Activated CD4-positive, alpha-beta T cell treated with anti-CD3 and anti-CD28 coated beads for 4 hours (primary cell): ENCODE data around the gene GAS7.

Source experiments
- DNase-seq, 2 donors: peaks; one replicate each; pipeline ENCODE4 v3.0.0-alpha.2; 2020

The GAS7 gene

DNA sequence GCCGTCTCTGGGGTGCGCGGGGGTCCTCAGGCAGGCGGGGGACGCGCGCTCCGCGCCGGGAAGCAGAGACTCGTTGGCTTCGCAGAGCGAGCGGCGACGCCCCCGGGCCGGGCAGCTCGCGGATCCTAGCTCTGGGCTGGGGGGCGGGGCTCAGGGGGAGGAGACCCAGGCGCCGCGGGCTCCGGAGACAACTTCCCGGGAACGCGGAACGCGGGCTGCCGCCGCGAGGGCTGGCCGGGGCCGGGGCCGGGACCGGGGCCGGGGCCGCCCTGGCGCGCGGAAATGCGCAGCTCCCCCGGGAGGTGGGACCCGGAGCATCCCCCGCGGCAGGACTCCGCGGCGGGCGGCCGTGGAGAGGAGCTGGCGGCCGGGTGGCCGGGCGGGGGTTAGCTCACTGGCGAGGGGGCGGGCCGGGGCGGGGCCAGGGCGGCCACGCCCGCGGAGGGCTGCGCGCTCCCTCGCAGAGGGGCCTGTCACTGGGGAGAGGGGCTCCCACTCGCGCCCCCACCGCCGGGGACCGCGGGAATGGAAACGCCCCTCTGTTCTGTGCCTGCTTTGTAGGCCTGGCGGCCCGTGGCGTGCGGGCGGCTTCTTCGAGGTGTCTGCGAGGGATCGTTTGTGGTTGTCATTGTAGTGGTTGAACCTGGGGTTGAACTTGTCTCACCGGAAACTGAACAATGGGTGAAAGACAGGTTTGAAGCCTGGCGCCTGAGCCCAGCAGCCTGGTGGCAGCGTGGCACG lies at the start of gene GAS7:
Gene GAS7, minus strand, starts transcription at position 98 of the 741 bp plus-strand sequence.
- DNase-seq = peak; percentile 7 to 13

DNA sequence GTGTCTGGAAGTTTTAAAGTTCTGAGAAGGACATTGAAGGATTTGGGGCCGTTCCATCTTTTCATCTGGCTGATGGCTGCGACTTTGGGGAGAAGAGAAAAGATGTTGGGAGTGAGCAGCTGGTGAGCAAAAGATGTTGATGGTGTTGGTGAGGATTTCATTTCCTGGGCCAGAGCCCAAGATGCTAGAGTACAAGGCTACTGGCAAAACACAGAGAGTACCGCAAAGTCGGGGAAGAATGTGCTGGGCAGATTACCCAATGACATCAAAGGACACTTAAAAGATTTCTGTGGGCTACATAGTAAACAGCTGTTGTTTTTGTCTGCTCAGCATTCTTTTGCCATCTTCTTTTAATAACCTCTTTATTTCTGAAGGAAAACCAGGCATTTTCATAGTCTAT lies 49.4 kb upstream of the GAS7 start:
- no peak for DNase-seq

GRCh38 chr17:10243883-10244844 lies 45.8 kb upstream of the GAS7 start:
- no peak for DNase-seq

DNA sequence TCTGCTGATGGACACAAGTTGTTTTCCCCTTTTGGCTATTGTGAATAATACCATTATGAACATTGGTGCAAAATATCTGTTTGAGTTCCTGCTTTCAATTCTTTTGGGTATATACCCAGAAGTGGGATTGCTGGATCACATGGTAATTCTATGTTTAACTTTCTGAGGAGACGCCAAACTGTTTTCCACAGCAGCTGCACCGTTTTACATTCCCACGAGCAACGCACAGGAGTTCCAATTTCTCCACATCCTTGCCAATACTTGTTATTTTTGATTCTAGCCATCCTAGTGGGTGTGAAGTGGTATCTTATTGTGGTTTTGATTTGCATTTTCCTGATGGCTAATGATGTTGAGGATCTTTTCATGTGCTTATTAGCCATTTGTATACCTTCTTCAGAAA lies 43.4 kb upstream of the GAS7 start:
- no peak for DNase-seq

- no peak for DNase-seq
Observed at GRCh38 chr17:10238661-10239060, 40.3 kb upstream of the GAS7 start.

DNA sequence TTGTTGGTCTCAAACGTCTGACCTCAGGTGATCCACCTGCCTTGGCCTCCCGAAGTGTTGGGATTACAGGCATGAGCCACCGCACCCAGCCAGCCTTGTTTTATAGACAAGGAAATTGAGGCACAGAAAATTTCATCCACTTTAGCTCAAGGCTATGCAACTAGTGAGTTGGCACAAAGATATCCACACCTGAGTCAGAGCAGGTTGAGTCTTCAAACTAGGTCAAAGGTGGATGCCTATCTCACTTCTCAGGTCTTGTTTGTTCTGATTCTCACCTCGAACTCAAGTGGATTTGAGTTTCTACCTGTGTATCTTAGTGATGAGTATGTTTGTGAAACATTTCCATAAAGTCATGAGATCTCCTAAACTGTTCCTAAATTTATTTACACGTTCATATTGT lies 35.6 kb upstream of the GAS7 start:
- no peak for DNase-seq

DNA sequence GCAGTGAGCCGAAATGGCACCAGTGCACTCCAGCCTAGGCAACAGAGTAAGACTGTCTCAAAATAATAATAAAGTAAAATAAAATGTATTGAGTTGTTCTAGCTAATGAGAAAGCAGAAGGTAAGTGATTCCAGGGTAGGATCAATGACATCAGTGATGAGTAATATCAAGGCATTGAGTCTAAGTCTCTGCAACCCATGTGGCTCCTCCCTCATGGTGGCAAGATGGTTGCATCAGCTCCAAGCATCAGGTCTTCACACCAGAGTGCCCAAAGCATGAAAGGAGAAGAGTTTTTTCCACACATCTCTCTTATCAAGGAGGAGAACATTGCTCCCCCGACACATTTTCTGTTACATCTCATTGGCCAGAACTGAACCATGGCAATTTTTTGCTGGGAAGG lies 34.8 kb upstream of the GAS7 start:
- no peak for DNase-seq

- DNase-seq = no peak
Observed at GRCh38 chr17:10229181-10229580, 30.8 kb upstream of the GAS7 start.

- peak; percentile 8 to 30 for DNase-seq
Observed at GRCh38 chr17:10226930-10227695, 28.7 kb upstream of the GAS7 start.

DNA sequence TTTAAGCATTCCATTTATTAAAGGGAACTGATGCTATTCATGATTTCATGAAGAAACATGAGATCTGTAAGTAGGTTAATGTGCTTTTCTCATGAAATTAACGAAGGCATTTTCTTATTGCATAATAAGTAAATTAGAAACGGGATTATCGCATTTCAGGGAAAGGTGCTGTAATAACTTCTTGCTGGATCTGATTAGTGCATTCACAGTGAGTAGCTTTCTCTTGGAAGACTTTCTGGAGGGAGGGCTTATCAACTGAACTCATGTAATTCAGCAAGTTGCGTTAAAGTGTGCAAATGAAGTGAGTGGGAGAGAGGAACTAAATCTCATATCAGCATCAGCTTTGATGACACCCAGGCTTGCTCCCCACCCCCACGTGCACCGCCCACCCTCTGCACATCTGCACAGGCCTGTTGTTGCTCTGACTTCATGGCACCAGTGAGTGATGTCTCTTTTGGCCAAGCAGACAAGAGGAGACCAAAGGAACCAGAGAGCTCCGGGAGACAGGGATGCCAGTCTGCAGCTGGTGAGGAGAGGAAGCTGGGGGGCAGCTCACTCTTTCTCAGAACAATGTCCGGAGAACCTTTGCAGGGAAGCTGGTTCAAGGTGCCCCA lies 26.3 kb upstream of the GAS7 start:
- DNase-seq = no peak

DNA sequence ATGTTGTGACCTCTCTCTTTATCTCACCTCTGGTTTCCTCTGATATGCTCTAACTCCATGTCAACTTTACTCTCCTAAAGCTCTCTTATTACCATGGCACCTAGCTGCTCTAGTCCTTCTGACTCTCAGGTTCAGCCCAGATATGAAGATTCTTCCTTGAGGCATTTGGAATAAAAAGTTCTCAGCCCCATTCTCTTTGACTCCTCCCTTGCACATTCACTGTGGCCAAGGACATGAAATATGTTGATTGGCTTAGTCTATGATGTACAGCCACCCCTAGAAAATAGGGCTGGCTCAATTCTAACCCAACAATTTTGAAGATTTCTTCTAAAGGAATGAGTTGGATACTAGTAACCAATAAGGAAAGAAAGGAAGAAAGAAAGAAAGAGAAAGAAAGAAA lies 20.8 kb upstream of the GAS7 start:
- DNase-seq = no peak

- no peak for DNase-seq
Observed at GRCh38 chr17:10217916-10218315, 19.5 kb upstream of the GAS7 start.

- no peak for DNase-seq
Observed at GRCh38 chr17:10216213-10216938, 18.0 kb upstream of the GAS7 start.

DNA sequence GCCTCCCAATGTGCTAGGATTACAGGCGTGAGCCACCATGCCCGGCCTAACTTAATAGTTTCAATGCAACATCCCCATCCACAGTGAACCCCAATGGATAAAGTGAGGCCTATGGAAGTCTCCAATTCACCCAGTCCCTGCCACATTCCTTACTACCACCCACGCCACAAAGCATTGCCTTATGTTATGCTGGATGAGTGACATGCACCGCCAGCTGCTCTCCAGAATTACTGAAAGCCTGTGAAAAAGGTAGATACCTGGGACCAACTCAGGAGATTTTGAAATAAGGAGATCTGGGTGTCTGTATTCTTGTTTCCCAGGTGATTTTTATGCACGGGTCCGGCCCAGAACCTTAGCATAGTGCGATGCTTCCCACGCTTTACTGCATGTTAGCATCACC lies 16.9 kb upstream of the GAS7 start:
- DNase-seq = no peak

DNA sequence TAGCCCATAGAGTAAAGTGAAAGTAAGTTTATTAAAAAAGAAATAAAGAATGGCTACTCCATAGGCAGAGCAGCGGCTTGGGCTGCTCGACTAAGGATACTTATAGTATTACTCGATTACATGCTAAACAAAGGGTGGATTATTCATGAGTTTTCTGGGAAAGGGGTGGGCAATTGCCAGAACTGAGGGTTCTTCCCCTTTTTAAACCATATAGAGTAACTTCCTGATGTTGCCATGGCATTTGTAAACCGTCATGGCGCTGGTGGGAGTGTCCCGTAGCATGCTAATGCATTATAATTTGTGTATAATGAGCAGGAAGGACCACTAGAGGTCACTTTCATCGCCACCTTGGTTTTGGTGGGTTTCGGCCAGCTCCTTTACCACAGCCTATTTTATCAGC lies 13.3 kb upstream of the GAS7 start:
- no peak for DNase-seq

DNA sequence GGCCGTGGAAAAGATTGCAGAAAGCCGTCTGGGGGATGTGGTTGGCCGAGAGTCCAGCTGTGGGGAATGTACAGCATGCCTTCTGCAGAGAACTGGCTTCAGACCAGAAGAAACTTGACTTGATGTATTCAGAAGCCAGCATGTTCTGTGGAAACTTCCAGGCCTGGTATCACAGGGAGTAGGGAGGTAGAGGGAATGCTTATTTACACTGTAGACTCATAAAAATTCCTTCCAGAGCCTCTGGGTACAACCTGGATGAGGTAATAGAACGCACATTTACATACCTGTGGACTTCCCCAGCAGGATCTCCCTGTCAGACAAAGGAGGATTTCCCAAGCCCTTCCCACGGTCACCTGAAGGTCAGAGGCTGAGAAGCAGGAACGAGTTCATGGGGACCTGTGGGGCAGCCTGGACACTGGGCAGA lies 11.8 kb upstream of the GAS7 start:
- DNase-seq = no peak

DNA sequence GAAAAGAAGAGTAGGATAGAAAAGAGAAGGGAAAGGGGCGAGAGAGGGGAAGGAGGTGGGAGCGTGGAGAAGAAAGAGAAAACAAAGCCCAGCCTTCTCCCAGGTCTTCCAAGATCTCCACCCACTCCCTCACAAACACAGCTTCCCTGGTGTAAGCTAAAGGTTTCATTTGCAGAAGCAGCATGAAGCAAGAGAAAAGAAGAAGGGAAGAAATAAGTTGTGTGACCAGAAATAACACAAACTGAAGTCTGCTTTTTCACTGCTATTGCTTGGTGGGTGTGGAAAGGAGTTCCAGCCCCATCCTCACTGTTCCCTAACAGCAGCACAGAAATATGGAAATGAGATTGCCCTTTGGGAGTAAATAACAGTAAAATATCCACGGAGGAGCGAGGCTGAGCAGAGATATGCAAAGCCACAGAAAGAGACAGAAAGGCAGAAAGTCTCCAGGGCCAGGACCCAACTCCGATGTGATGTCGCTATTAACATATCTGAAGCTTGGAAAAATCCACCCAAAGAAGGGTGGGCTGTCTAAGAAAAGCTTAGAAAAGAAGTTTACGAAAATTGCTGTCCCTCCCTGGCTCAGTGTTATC lies 10.3 kb upstream of the GAS7 start:
- no peak for DNase-seq

- DNase-seq = no peak
Observed at GRCh38 chr17:10207153-10207552, 8.7 kb upstream of the GAS7 start.

GRCh38 chr17:10205549-10206185 lies 7.3 kb upstream of the GAS7 start:
- no peak for DNase-seq

DNA sequence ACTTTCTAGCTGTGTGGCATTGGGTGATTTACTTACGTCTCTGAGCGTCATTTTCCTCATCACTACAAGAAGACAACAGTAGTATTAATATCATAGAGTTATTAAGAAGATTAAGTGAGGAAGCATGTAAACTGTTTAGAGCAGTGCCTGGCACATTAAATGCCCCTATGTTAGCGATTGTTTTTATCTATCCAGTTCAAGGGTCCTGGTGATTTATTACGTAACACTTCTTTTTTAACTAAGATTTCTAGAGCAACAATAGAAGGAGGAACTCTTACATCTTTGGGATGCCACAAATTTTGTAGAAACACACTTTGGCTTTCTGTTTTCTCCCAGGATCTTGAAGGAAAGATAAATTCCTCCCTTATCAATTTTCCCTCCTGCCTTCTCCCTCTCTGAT lies 3.3 kb upstream of the GAS7 start:
- DNase-seq = no peak

DNA sequence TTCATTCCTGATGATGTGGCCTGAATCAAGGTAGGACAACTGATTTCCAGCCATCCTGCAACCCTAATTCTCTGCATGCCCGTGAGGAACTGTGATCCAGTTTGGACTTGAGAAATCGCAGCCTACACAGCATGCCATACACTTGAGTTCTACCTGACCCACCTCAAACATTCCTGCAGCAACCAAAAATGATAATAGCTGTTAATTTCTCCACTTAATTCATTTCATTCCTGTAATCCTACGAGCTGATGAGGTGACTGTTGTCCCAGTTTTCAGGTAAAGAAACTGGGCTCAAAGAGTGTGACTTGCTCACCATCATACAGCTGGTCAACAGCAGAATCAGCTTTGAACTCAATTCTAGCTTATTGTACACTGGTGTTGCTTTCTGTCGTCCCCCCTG lies 2.2 kb upstream of the GAS7 start:
- DNase-seq = no peak
